ENCODE measurements around the gene PDHX.

PDHX gene

GRCh38 chr11:34970480-34970879, 54.1 kb downstream of the PDHX start:
- H3F3A ChIP-seq (ENCODE audit: insufficient read depth, low read length) = no peaks in the 10 kb centered on the region
- TF ChIP-seq EZH2phosphoT487 (IDR thresholded peaks at IDR 0.05; ENCODE audit: low read length) (no peak), EZH2 (optimal IDR thresholded peaks at IDR 0.05; ENCODE audit: low read depth, low read length) (no peak), CTCF (IDR thresholded peaks at IDR 0.05; ENCODE audit: low read length) (no peak)
- no peak overlapping the region for H3K4me2 ChIP-seq (ENCODE audit: low read depth, low read length)
- H3K27ac ChIP-seq (ENCODE audit: low read length) = no peak overlapping the region
- no peaks in the 10 kb centered on the region for H3K9me3 ChIP-seq (replicated peaks; ENCODE audit: insufficient read depth, low read length)
- H4K20me1 ChIP-seq (ENCODE audit: insufficient read depth, low read length) = no peaks in the 10 kb centered on the region
- no peaks in the 10 kb centered on the region for H3K9me2 ChIP-seq (replicated peaks; ENCODE audit: insufficient read depth, low read length)
- 0 out of 2 replicates have a peak, but pooled peaks cover 2% of the 10 kb centered on the region for H3K36me3 ChIP-seq (replicated peaks; ENCODE audit: insufficient read depth, low read length)
- H2AFZ ChIP-seq (ENCODE audit: low read length) = no peak overlapping the region
- no peak overlapping the region for H3K9ac ChIP-seq (ENCODE audit: low read length)
- no peak overlapping the region for H3K4me3 ChIP-seq (ENCODE audit: low read length)
- peaks cover 11% of the 10 kb centered on the region for H3K4me1 ChIP-seq (ENCODE audit: low read length)
- DNase-seq = peak; percentile 29
- H3K79me2 ChIP-seq (ENCODE audit: low read length) = no peaks in the 10 kb centered on the region
- no peaks in the 10 kb centered on the region for H3K27me3 ChIP-seq (replicated peaks; ENCODE audit: insufficient read depth, low read length)

- H4K20me1 ChIP-seq (ENCODE audit: insufficient read depth, low read length) = no peaks in the 10 kb centered on the region
- peaks cover 11% of the 10 kb centered on the region for H3K4me1 ChIP-seq (ENCODE audit: low read length)
- no peak overlapping the region for H3K9ac ChIP-seq (ENCODE audit: low read length)
- no peak overlapping the region for H2AFZ ChIP-seq (ENCODE audit: low read length)
- no peaks in the 10 kb centered on the region for H3K9me3 ChIP-seq (replicated peaks; ENCODE audit: insufficient read depth, low read length)
- TF ChIP-seq EZH2phosphoT487 (IDR thresholded peaks at IDR 0.05; ENCODE audit: low read length) = no peak
- TF ChIP-seq EZH2 (optimal IDR thresholded peaks at IDR 0.05; ENCODE audit: low read depth, low read length) = no peak
- TF ChIP-seq CTCF (IDR thresholded peaks at IDR 0.05; ENCODE audit: low read length) = no peak
- no peaks in the 10 kb centered on the region for H3K79me2 ChIP-seq (ENCODE audit: low read length)
- H3K36me3 ChIP-seq (replicated peaks; ENCODE audit: insufficient read depth, low read length) = 0 out of 2 replicates have a peak, but pooled peaks cover 2% of the 10 kb centered on the region
- no peak for DNase-seq
- no peaks in the 10 kb centered on the region for H3F3A ChIP-seq (ENCODE audit: insufficient read depth, low read length)
- no peak overlapping the region for H3K4me2 ChIP-seq (ENCODE audit: low read depth, low read length)
- H3K27me3 ChIP-seq (replicated peaks; ENCODE audit: insufficient read depth, low read length) = no peaks in the 10 kb centered on the region
- H3K4me3 ChIP-seq (ENCODE audit: low read length) = no peak overlapping the region
- H3K9me2 ChIP-seq (replicated peaks; ENCODE audit: insufficient read depth, low read length) = no peaks in the 10 kb centered on the region
- no peak overlapping the region for H3K27ac ChIP-seq (ENCODE audit: low read length)
These were observed 55.5 kb downstream of the PDHX start for GRCh38 chr11:34971928-34972327.

GRCh38 chr11:34972366-34972765, 55.9 kb downstream of the PDHX start:
- no peak for DNase-seq
- H3K9me2 ChIP-seq (replicated peaks; ENCODE audit: insufficient read depth, low read length) = no peaks in the 10 kb centered on the region
- peaks cover 11% of the 10 kb centered on the region for H3K4me1 ChIP-seq (ENCODE audit: low read length)
- no peaks in the 10 kb centered on the region for H3F3A ChIP-seq (ENCODE audit: insufficient read depth, low read length)
- H3K27me3 ChIP-seq (replicated peaks; ENCODE audit: insufficient read depth, low read length) = no peaks in the 10 kb centered on the region
- H3K27ac ChIP-seq (ENCODE audit: low read length) = no peak overlapping the region
- TF ChIP-seq CTCF (IDR thresholded peaks at IDR 0.05; ENCODE audit: low read length) (no peak), EZH2phosphoT487 (IDR thresholded peaks at IDR 0.05; ENCODE audit: low read length) (no peak), EZH2 (optimal IDR thresholded peaks at IDR 0.05; ENCODE audit: low read depth, low read length) (no peak)
- H3K9ac ChIP-seq (ENCODE audit: low read length) = no peak overlapping the region
- H3K36me3 ChIP-seq (replicated peaks; ENCODE audit: insufficient read depth, low read length) = 0 out of 2 replicates have a peak, but pooled peaks cover 2% of the 10 kb centered on the region
- no peak overlapping the region for H3K4me2 ChIP-seq (ENCODE audit: low read depth, low read length)
- H3K4me3 ChIP-seq (ENCODE audit: low read length) = no peak overlapping the region
- H2AFZ ChIP-seq (ENCODE audit: low read length) = no peak overlapping the region
- H3K9me3 ChIP-seq (replicated peaks; ENCODE audit: insufficient read depth, low read length) = no peaks in the 10 kb centered on the region
- no peaks in the 10 kb centered on the region for H3K79me2 ChIP-seq (ENCODE audit: low read length)
- no peaks in the 10 kb centered on the region for H4K20me1 ChIP-seq (ENCODE audit: insufficient read depth, low read length)
